Mucosa of descending colon (tissue), 3 donors: ENCODE results near the gene SLC43A2. TPM values are rescaled to one million over a fixed set of nuclear protein-coding genes. Genes with fewer than 3 reads are reported as not detected.

Experiments
- ATAC-seq: fragments of 200-7000 bp; cut with Tn5 transposase; one replicate; pipeline ENCODE4 v1.9.1; 2020; ENCODE audit warnings: mild to moderate bottlenecking, moderate library complexity
- DNase-seq, 3 donors: peaks; one replicate each; pipeline ENCODE4 v3.0.0-alpha.2; 2020
- H3K36me3 ChIP-seq: fragments of 200-600 bp; one replicate; pipeline ENCODE4 v1.8.0; 2021; ENCODE audit warnings: low read depth, mild to moderate bottlenecking
- H3K4me1 ChIP-seq: fragments of 200-600 bp; one replicate; pipeline ENCODE4 v1.8.0; 2021; ENCODE audit warnings: low read depth, mild to moderate bottlenecking
- H3K4me3 ChIP-seq: fragments of 200-600 bp; one replicate; pipeline ENCODE4 v1.8.0; 2021; ENCODE audit warnings: mild to moderate bottlenecking
- H3K9me3 ChIP-seq: fragments of 200-600 bp; one replicate; pipeline ENCODE4 v1.8.0; 2021; ENCODE audit warnings: mild to moderate bottlenecking
- CTCF ChIP-seq: fragments of 200-600 bp; IDR thresholded peaks from one replicate; pipeline ENCODE4 v1.8.0; 2022; ENCODE audit warnings: antibody characterized with exemption, mild to moderate bottlenecking
- intact Hi-C, 2 donors: fragments of 100-400 bp; cut with DNase I in 1 of 2; cut with micrococcal nuclease in 1 of 2; formaldehyde crosslinking; loops; one replicate each; pipeline versions ENCODE4 v1.11.0 to v1.11.1; 2022; cut with DNase I, micrococcal nuclease
- total RNA-seq, 3 donors: library from RNA; stranded (reverse); fragmentation: NEBNext Ultra II Directional in 2 of 3; extraction: Animal tissue kit (Norgen Biotek cat#: 25700) in 2 of 3; gene quantifications; one replicate each; pipeline versions ENCODE4 v1.2.1 to v1.2.4, GENCODE V29; 2021 to 2023
- donor health status: DM: no; HTN: no; CAD: no; lungs with moderate emphysema.
- donor health status: DM: no; HTN: no; CAD: no.
- donor health status: DM: no; HTN: yes; CAD: no.

The SLC43A2 gene
- total RNA-seq, 3 donors from 2014 or later, result 12.7 to 30.8 (median 23.7) TPM

- ATAC-seq (no peak), DNase-seq (no peak)
- intact Hi-C loops, result no loop called here
- no peak overlapping the region for H3K4me3 ChIP-seq
- no peak for TF ChIP-seq CTCF
- no peaks in the 10 kb centered on the region for H3K9me3 ChIP-seq
- H3K36me3 ChIP-seq, result no peaks in the 10 kb centered on the region
- peaks cover 10% of the 10 kb centered on the region for H3K4me1 ChIP-seq
Measured at GRCh38 chr17:1623057-1623630, 5.5 kb downstream of the SLC43A2 start.

- no peak for TF ChIP-seq CTCF
- no peaks in the 10 kb centered on the region for H3K9me3 ChIP-seq
- intact Hi-C loops, result no loop called here
- no peaks in the 10 kb centered on the region for H3K36me3 ChIP-seq
- ATAC-seq (no peak), DNase-seq (no peak)
- peaks cover 12% of the 10 kb centered on the region for H3K4me1 ChIP-seq
- H3K4me3 ChIP-seq, result no peak overlapping the region
Measured at GRCh38 chr17:1621273-1621954, 7.2 kb downstream of the SLC43A2 start.

- DNase-seq (no peak), ATAC-seq (no peak)
- no peak for TF ChIP-seq CTCF
- intact Hi-C loops, result no loop called here
- no peaks in the 10 kb centered on the region for H3K36me3 ChIP-seq
- H3K4me3 ChIP-seq, result no peak overlapping the region
- H3K9me3 ChIP-seq, result no peaks in the 10 kb centered on the region
- H3K4me1 ChIP-seq, result peaks cover 12% of the 10 kb centered on the region
Measured at GRCh38 chr17:1620486-1620885, 8.1 kb downstream of the SLC43A2 start.

- peak; percentile 85 to 86 (median 86) for DNase-seq
- Histone ChIP-seq H3K4me3 (no peak overlapping the region), H3K4me1 (peaks cover 12% of the 10 kb centered on the region), H3K36me3 (no peaks in the 10 kb centered on the region), H3K9me3 (no peaks in the 10 kb centered on the region)
- peak; percentile 23 for TF ChIP-seq CTCF
- intact Hi-C loops, result no loop called here
- peak; percentile 95 for ATAC-seq
Measured at GRCh38 chr17:1617620-1618174, 10.9 kb downstream of the SLC43A2 start.

GRCh38 chr17:1616101-1616500 is 12.5 kb downstream of the SLC43A2 start:
- DNase-seq (no peak), ATAC-seq (no peak)
- no peak overlapping the region for H3K4me3 ChIP-seq
- H3K4me1 ChIP-seq, result peaks cover 9% of the 10 kb centered on the region
- H3K9me3 ChIP-seq, result no peaks in the 10 kb centered on the region
- no peaks in the 10 kb centered on the region for H3K36me3 ChIP-seq
- no peak for TF ChIP-seq CTCF
- intact Hi-C loops, result no loop called here
